Measurements from ENCODE around the gene GSE1. TPM values are rescaled to one million over a fixed set of nuclear protein-coding genes. Genes with fewer than 3 reads are reported as not detected.

GSE1 gene
- total RNA-seq, 4 donors from 2014 or later, result 100 to 139 (median 120) TPM

GRCh38 chr16:85704900-85705846, 92.1 kb downstream of the GSE1 start:
- Histone ChIP-seq H3K36me3 (no peaks in the 10 kb centered on the region), H3K4me1 (no peaks in the 10 kb centered on the region), H3K9me3 (no peaks in the 10 kb centered on the region), H3K27ac (no peak overlapping the region), H3K27me3 (no peaks in the 10 kb centered on the region), H3K4me3 (no peak overlapping the region)
- TF ChIP-seq POLR2AphosphoS5 (IDR thresholded peaks at IDR 0.05) (no peak), EP300 (IDR thresholded peaks at IDR 0.05; ENCODE audit: low read depth) (no peak), POLR2A (IDR thresholded peaks at IDR 0.05) (no peak)
- TF ChIP-seq, protein P1, sequence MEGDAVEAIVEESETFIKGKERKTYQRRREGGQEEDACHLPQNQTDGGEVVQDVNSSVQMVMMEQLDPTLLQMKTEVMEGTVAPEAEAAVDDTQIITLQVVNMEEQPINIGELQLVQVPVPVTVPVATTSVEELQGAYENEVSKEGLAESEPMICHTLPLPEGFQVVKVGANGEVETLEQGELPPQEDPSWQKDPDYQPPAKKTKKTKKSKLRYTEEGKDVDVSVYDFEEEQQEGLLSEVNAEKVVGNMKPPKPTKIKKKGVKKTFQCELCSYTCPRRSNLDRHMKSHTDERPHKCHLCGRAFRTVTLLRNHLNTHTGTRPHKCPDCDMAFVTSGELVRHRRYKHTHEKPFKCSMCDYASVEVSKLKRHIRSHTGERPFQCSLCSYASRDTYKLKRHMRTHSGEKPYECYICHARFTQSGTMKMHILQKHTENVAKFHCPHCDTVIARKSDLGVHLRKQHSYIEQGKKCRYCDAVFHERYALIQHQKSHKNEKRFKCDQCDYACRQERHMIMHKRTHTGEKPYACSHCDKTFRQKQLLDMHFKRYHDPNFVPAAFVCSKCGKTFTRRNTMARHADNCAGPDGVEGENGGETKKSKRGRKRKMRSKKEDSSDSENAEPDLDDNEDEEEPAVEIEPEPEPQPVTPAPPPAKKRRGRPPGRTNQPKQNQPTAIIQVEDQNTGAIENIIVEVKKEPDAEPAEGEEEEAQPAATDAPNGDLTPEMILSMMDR (IDR thresholded peaks at IDR 0.05), result no peak
- DNase-seq, result no peak
- 0 to 91% methylated on average over 1 to 16 of the region's 20 CpGs for WGBS, 2 donors (ENCODE audit: low coverage in 1 of 2)
- in situ Hi-C loops (cut with MboI; ENCODE audit: low pct_ligation_motif_present in 1 of 4, low pct_unique_long_range_greater_than_20kb in 1 of 4, low sequenced_read_pairs in 3 of 4), result loop anchor here in 2 of 4 donors (25.0 kb wide), 2 partner anchors 293 to 418 kb away; no protein-coding TSS in a partner anchor
- intact Hi-C loops (cut with DNase I; ENCODE audit: low total_unique reads), result no loop called here

- WGBS, 2 donors (ENCODE audit: low coverage in 1 of 2), result 83 to 91% methylated on average over 4 to 11 of the region's 11 CpGs
- Histone ChIP-seq H3K4me1 (no peaks in the 10 kb centered on the region), H3K9me3 (no peaks in the 10 kb centered on the region), H3K27me3 (no peaks in the 10 kb centered on the region), H3K27ac (no peak overlapping the region), H3K36me3 (no peaks in the 10 kb centered on the region), H3K4me3 (no peak overlapping the region)
- no peak for DNase-seq
- in situ Hi-C loops (cut with MboI; ENCODE audit: low pct_ligation_motif_present in 1 of 4, low pct_unique_long_range_greater_than_20kb in 1 of 4, low sequenced_read_pairs in 3 of 4), result loop anchor here in 2 of 4 donors (25.0 kb wide), 2 partner anchors 294 to 419 kb away; no protein-coding TSS in a partner anchor
- no peak for TF ChIP-seq POLR2AphosphoS5 (IDR thresholded peaks at IDR 0.05)
- TF ChIP-seq, protein P1 (IDR thresholded peaks at IDR 0.05), result no peak
- TF ChIP-seq POLR2A (IDR thresholded peaks at IDR 0.05), result no peak
- no peak for TF ChIP-seq EP300 (IDR thresholded peaks at IDR 0.05; ENCODE audit: low read depth)
- intact Hi-C loops (cut with DNase I; ENCODE audit: low total_unique reads), result no loop called here
Measured at GRCh38 chr16:85706449-85707034, 93.4 kb downstream of the GSE1 start.

GRCh38 chr16:85707528-85708095, 94.5 kb downstream of the GSE1 start:
- Histone ChIP-seq H3K4me1 (no peaks in the 10 kb centered on the region), H3K9me3 (no peaks in the 10 kb centered on the region), H3K27me3 (no peaks in the 10 kb centered on the region), H3K4me3 (no peak overlapping the region), H3K36me3 (no peaks in the 10 kb centered on the region), H3K27ac (no peak overlapping the region)
- WGBS, 2 donors (ENCODE audit: low coverage in 1 of 2), result 49 to 71% methylated on average over 1 to 16 of the region's 16 CpGs
- in situ Hi-C loops (cut with MboI; ENCODE audit: low pct_ligation_motif_present in 1 of 4, low pct_unique_long_range_greater_than_20kb in 1 of 4, low sequenced_read_pairs in 3 of 4) (loop anchor here in 2 of 4 donors (25.0 kb wide), 2 partner anchors 295 to 420 kb away; no protein-coding TSS in a partner anchor), intact Hi-C loops (cut with DNase I; ENCODE audit: low total_unique reads) (no loop called here)
- TF ChIP-seq, protein P1 (IDR thresholded peaks at IDR 0.05), result no peak
- TF ChIP-seq POLR2AphosphoS5 (IDR thresholded peaks at IDR 0.05) (no peak), EP300 (IDR thresholded peaks at IDR 0.05; ENCODE audit: low read depth) (no peak), POLR2A (IDR thresholded peaks at IDR 0.05) (no peak)
- DNase-seq, result peak; percentile 34

DNA sequence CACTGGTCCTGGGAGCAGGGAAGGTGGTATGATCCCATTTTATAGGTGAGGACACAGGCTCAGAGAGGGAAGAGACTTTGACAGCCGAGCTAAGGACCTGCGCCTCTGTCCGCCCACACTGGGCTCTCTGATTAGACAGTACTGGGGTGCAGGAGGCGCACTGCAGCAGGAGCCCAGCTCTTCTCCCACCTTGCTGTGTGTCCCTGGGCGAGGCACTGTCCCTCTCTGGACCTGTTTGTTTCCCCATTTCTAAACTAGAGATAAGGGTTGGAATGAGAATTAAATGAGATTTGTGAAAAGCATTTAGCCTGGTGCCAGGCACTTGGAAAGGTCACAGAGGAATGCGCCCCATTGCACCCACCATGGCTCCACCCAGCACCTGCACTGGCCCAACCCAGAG, 95.2 kb downstream of the GSE1 start:
- Histone ChIP-seq H3K27me3 (no peaks in the 10 kb centered on the region), H3K36me3 (no peaks in the 10 kb centered on the region), H3K4me3 (no peak overlapping the region), H3K4me1 (no peaks in the 10 kb centered on the region), H3K9me3 (no peaks in the 10 kb centered on the region), H3K27ac (no peak overlapping the region)
- no peak for DNase-seq
- no peak for TF ChIP-seq POLR2AphosphoS5 (IDR thresholded peaks at IDR 0.05)
- TF ChIP-seq EP300 (IDR thresholded peaks at IDR 0.05; ENCODE audit: low read depth), result no peak
- intact Hi-C loops (cut with DNase I; ENCODE audit: low total_unique reads) (no loop called here), in situ Hi-C loops (cut with MboI; ENCODE audit: low pct_ligation_motif_present in 1 of 4, low pct_unique_long_range_greater_than_20kb in 1 of 4, low sequenced_read_pairs in 3 of 4) (loop anchor here in 2 of 4 donors (25.0 kb wide), 2 partner anchors 296 to 421 kb away; no protein-coding TSS in a partner anchor)
- WGBS, 2 donors (ENCODE audit: low coverage in 1 of 2), result 88% methylated on average over 6 of the region's 6 CpGs; no CpG with 5 or more reads in 1 of the 2 donors
